Activated naive CD4-positive, alpha-beta T cell treated with anti-CD3 and anti-CD28 coated beads, Interleukin-2, amount 10 ng/mL, durations not matched to agents 7 days and 5 days (primary cell): ENCODE results near the gene TGFBR3.

Experiments
- CTCF ChIA-PET: fragments of 350-600 bp; sonication (Branson Sonifier 250); formaldehyde crosslinking; loops from one replicate; lab custom pipeline; 2021; ENCODE audit warnings: antibody characterized with exemption; lab: Charles Lee
- DNase-seq: peaks from one replicate; pipeline ENCODE4 v3.0.0-alpha.2; 2020
- H3K27ac Mint-ChIP-seq: one replicate; pipeline ENCODE4 v1.8.0; 2021; ENCODE audit warnings: mild to moderate bottlenecking, moderate library complexity, mixed read lengths
- H3K27me3 Mint-ChIP-seq: one replicate; pipeline ENCODE4 v1.8.0; 2021; ENCODE audit warnings: mild to moderate bottlenecking, mixed read lengths
- H3K36me3 Mint-ChIP-seq: one replicate; pipeline ENCODE4 v1.8.0; 2021; ENCODE audit warnings: mixed read lengths
- H3K4me1 Mint-ChIP-seq: one replicate; pipeline ENCODE4 v1.8.0; 2021; ENCODE audit warnings: mixed read lengths
- H3K4me3 Mint-ChIP-seq: one replicate; pipeline ENCODE4 v1.8.0; 2021; ENCODE audit warnings: mild to moderate bottlenecking, moderate library complexity, mixed read lengths
- H3K9me3 Mint-ChIP-seq: one replicate; pipeline ENCODE4 v1.8.0; 2021; ENCODE audit warnings: mixed read lengths

Gene TGFBR3

DNA sequence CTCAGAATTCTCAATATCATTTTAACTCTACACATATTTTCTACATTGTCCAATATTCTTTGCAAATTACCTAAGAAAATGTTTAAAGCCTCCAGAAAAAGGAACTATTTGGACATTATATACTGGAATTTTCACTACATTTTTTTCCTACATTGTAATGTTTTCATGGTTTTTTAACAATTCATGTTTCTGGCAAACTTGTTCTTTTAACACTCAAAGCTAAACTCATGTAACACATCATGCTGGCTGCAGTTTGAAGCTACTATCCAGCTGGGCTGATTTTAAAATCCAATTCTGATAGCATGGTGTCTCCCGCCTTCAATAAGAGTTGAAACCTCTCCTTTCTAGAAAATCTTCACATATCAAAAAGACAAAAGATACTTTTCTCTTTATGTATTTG is 52.0 kb downstream of the TGFBR3 start:
- Mint-ChIP-seq H3K27ac (no peak overlapping the region), H3K9me3 (no peaks in the 10 kb centered on the region), H3K27me3 (no peaks in the 10 kb centered on the region), H3K4me3 (no peak overlapping the region), H3K4me1 (peaks cover 15% of the 10 kb centered on the region), H3K36me3 (peaks cover 1% of the 10 kb centered on the region)
- no peak for DNase-seq
- CTCF ChIA-PET = interaction anchor here (1.2 kb wide), 1 partner anchor 51 kb away, joined by 5 read pairs; no protein-coding TSS in a partner anchor

DNA sequence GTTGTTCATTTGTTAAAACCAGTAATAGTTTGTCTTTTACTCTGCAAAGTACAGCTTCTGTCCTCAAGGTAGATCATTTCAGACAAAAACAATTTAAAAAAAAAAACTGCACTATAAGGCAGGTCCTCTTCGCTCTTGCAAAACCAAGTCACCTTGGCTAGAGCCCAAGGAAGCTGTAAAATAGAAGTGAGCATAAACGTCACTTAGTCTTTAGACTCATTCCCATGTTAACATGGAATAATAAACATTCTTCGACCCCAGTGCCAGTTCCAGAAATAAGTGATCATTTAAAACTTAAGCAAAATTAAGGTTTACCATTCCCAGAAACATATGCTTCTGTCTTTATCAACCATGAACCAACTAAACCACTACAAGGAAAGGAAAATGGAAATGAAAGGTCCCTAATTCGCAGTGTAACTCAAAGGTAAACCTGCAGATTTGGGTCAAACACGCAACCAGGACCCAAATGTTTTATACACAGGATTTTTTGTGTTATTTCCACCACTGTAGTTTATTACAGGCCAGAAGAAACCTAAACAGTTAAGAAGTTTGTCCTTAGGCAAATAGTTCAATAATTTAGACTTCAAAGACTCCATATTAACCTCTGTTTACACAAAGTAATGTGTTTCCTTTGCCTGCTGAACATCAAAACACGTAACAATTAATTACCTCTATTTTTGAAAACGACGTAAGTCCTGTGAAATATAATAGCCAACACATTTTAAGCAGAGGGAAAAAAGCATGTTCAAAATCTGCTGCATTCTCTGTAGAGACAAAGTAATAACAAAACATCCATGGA is 54.6 kb downstream of the TGFBR3 start:
- CTCF ChIA-PET = no interaction called here
- peaks cover 18% of the 10 kb centered on the region for H3K4me1 Mint-ChIP-seq
- H3K27me3 Mint-ChIP-seq = no peaks in the 10 kb centered on the region

DNA sequence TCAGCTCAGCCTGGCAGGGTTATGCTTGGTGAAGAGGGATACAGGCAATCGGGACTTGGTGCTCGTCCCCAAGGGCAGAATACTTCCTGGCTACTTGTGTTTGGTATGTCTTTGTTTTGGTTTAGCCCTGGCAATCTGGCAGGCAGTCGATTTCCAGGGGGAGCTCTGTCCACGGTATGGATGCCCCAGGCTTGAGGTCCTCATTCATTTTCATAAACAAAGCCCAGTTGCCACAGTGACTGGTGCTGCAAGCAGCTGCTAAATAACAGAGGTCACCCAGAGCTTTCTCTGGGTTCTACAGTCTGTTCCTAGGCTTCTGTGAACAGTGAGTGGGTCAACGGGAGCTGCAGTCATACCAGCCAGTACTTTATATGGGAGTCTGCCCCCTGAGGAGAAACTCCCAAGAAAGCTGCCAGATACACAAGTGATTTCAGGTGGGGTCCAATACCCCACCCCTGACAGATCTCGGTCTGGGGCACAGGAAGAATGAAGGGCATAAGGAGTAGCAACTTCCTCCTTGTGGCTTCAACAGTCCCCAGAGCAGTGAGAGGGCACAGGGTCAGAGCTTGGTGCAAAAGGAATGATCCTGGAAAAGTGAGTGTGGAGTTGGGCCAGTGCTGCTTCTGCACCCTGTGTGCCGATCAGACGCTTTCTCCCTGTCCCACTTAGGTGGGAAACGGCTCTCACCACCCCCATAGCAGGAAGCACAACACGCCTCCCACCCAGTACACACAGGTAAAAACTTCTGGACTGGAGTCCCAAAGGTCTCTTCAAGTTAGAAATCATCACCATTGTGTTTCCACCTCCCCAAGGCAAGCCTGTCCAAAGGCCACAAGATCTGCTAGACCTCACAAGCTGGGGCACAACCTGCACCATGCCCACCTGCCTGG is 55.5 kb downstream of the TGFBR3 start:
- DNase-seq = no peak
- H3K36me3 Mint-ChIP-seq = peaks cover 1% of the 10 kb centered on the region
- CTCF ChIA-PET = interaction anchor here (1.3 kb wide), 1 partner anchor 12 kb away, joined by 3 read pairs; no protein-coding TSS in a partner anchor
- no peaks in the 10 kb centered on the region for H3K9me3 Mint-ChIP-seq
- peaks cover 18% of the 10 kb centered on the region for H3K4me1 Mint-ChIP-seq
- no peak overlapping the region for H3K27ac Mint-ChIP-seq
- no peaks in the 10 kb centered on the region for H3K27me3 Mint-ChIP-seq
- H3K4me3 Mint-ChIP-seq = no peak overlapping the region

More for the DNA sequence above, 54.6 kb downstream of the TGFBR3 start:
- no peak overlapping the region for H3K4me3 Mint-ChIP-seq
- H3K27ac Mint-ChIP-seq = no peak overlapping the region
- no peaks in the 10 kb centered on the region for H3K9me3 Mint-ChIP-seq
- H3K36me3 Mint-ChIP-seq = peaks cover 1% of the 10 kb centered on the region
- no peak for DNase-seq

DNA sequence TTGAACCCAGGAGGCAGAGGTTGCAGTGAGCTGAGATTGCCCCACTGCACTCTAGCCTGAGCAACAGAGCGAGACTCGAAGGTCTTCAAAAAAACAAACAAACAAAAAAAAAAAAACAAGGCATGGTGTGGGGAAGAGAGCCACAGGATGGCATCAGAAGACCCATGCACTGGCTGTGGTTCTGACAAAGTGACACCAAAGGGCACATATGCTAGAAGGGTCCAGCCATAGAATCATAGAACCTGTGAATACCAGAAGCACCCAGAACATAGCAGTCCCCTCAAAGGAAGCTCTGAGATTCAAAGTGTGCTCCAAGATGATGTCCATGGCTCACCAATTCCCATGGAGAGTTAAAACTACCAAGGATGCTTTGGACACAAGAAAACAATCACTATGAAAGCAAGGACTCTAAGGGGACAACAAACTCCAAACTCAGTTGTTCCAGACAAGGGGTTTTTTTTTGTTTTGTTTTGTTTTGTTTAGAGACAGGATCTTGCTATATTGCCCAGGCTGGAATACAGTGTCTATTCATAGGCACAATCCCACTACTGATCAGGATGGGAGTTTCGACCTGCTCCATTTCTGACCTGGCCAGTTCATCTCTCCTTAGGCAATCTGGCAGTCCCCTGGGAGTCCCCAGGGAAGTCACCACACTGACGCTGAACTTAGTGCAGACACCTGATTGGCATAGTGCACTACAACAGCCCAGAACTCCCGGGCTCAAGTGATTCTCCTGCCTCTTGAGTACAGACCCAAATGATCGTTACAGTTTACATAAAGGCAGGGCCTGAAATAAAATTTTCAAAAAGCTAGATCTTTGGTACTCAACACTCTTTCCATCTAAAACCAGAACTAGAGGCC is 56.4 kb downstream of the TGFBR3 start:
- no peaks in the 10 kb centered on the region for H3K27me3 Mint-ChIP-seq
- CTCF ChIA-PET = interaction anchor here (1.3 kb wide), 1 partner anchor 13 kb away, joined by 3 read pairs; no protein-coding TSS in a partner anchor
- no peak overlapping the region for H3K27ac Mint-ChIP-seq
- H3K36me3 Mint-ChIP-seq = peaks cover 1% of the 10 kb centered on the region
- H3K4me1 Mint-ChIP-seq = peaks cover 18% of the 10 kb centered on the region
- DNase-seq = no peak
- no peaks in the 10 kb centered on the region for H3K9me3 Mint-ChIP-seq
- H3K4me3 Mint-ChIP-seq = no peak overlapping the region

DNA sequence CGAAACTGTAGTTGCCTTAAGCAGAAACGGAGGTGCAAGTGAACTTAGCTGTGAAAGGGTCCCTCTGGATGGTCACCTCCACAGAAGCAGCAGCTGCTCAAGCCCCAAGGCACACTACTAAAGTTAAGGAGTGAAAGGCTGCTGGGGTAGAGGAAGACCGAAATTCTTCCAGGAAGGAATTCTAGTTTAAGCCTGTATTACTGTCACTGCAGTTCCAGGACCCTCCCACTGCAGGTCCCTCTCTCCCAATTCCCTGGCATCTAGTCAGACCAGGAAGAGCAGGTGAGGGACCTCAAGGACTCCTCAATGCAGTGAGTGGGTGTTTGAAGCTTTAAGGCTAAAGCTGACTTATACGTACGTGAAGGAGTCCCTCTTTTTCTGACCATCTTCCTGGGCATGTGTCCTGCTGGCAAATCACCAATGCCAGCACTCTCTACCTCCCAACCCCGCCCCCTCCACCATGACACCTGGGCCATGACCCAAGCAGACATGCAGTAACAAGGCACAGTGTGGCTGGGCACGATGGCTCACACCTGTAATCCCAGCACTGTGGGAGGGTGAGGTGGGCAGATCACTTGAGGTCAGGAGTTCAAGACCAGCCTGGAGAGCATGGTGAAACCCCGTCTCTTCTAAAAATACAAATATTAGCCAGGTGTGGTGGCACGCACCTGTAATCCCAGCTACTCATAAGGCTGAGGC is 57.2 kb downstream of the TGFBR3 start:
- peaks cover 1% of the 10 kb centered on the region for H3K36me3 Mint-ChIP-seq
- peaks cover 18% of the 10 kb centered on the region for H3K4me1 Mint-ChIP-seq
- H3K27ac Mint-ChIP-seq = no peak overlapping the region
- CTCF ChIA-PET = no interaction called here
- H3K27me3 Mint-ChIP-seq = no peaks in the 10 kb centered on the region
- no peak overlapping the region for H3K4me3 Mint-ChIP-seq
- no peaks in the 10 kb centered on the region for H3K9me3 Mint-ChIP-seq
- DNase-seq = no peak

DNA sequence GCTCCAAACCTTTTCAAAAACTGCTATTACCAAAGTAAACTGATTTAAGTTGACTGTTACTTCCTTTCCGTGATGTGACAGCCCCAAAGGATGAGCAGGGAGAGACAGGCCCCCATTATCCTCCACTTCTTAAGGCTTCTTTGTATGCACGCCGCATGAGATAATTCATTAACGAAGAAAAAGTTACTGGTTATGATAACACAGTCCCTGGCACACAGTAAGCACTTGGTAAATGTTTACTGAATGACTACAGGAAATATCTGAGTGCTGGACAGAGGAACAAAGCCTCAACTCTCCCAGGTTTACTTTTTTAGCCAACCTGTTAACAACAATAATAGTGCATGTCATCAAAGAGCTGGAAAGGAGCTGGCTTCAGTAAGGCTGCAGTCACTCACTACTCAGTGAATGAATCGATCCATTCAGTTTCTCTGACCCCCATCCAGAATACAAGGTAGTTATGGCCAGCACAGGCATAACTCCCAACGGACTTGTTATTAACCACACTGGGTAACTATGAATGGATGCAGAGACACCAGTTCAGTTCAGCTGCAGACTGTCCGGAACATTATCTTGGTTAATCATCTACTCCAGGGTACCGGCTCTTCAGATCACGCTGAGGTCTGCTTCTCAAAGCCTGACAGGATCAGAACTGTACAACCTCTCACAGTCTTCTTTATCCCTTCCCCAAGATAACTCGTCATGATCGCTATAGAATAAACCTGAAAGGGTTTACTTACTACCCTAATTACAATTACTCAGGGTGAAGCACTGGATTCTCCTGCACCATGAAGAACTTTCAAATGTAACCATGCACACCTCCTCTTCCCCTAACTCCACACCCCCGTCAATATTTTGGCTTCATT is 58.3 kb downstream of the TGFBR3 start:
- Mint-ChIP-seq H3K36me3 (peaks cover 1% of the 10 kb centered on the region), H3K4me1 (peaks cover 18% of the 10 kb centered on the region), H3K4me3 (no peak overlapping the region), H3K9me3 (no peaks in the 10 kb centered on the region), H3K27ac (no peak overlapping the region), H3K27me3 (no peaks in the 10 kb centered on the region)
- CTCF ChIA-PET = no interaction called here
- no peak for DNase-seq

DNA sequence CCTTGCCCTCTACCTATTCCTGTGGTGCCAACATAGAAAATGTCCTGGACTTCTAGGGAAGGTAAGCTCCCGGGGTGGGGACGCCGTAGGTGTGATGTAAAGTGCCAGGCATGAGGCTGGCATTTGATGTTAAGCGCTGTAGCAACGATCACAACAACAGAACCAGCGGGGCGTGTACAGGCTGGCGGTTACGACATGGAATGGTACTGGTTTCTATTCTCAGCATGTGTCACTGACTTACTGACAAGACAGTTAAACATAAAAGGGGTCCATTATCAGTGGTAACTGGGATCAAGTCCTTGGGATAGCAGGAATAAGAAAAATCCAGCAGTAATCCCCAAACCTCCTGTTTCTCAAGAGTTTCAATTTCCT is 58.9 kb downstream of the TGFBR3 start:
- H3K27ac Mint-ChIP-seq = no peak overlapping the region
- no peaks in the 10 kb centered on the region for H3K9me3 Mint-ChIP-seq
- no peaks in the 10 kb centered on the region for H3K36me3 Mint-ChIP-seq
- peaks cover 21% of the 10 kb centered on the region for H3K4me1 Mint-ChIP-seq
- no peak for DNase-seq
- H3K4me3 Mint-ChIP-seq = no peak overlapping the region
- H3K27me3 Mint-ChIP-seq = no peaks in the 10 kb centered on the region
- CTCF ChIA-PET = no interaction called here

DNA sequence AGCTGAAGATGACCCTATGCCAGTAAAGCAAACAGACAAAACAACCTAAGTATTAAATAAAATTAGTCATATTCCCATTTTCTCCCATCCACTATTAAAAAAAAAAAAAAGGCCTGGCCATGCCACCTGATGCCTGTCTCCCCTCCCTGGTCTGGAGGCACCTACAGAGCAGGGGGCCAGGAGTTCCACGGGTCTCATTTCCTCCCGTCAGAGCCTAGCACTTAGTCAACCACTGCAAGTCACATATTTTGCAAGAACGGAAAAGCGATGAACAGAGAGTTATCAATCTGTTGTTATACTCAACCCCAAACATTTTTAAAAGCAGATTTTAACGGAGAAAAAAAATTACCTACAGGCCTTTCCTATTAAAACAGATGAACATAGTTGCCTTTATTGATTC is 59.3 kb downstream of the TGFBR3 start:
- Mint-ChIP-seq H3K4me1 (peaks cover 24% of the 10 kb centered on the region), H3K9me3 (no peaks in the 10 kb centered on the region), H3K27ac (no peak overlapping the region), H3K4me3 (no peak overlapping the region), H3K27me3 (no peaks in the 10 kb centered on the region), H3K36me3 (no peaks in the 10 kb centered on the region)
- DNase-seq = no peak
- CTCF ChIA-PET = no interaction called here

DNA sequence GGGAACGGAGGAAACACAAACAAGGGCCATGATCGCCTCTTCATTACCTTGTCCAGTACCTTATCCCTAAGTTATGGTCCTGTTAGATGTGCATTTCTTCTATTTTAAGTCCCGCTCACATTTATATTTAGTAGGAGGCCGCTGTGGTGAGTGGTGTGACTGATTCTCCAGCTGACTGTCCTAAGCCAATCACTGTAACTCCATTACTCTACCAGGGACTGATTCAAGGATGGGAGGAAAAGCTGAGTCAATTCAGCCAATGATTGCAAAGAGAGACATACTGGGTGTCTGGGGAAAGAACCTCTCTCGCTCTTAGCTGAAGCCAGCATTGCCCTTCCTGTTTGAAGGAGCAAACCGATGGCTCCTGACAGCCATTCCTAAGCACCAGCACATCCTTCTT is 59.7 kb downstream of the TGFBR3 start:
- Mint-ChIP-seq H3K4me1 (peaks cover 25% of the 10 kb centered on the region), H3K9me3 (no peaks in the 10 kb centered on the region), H3K27ac (no peak overlapping the region), H3K4me3 (no peak overlapping the region), H3K27me3 (no peaks in the 10 kb centered on the region), H3K36me3 (no peaks in the 10 kb centered on the region)
- CTCF ChIA-PET = no interaction called here
- DNase-seq = no peak

DNA sequence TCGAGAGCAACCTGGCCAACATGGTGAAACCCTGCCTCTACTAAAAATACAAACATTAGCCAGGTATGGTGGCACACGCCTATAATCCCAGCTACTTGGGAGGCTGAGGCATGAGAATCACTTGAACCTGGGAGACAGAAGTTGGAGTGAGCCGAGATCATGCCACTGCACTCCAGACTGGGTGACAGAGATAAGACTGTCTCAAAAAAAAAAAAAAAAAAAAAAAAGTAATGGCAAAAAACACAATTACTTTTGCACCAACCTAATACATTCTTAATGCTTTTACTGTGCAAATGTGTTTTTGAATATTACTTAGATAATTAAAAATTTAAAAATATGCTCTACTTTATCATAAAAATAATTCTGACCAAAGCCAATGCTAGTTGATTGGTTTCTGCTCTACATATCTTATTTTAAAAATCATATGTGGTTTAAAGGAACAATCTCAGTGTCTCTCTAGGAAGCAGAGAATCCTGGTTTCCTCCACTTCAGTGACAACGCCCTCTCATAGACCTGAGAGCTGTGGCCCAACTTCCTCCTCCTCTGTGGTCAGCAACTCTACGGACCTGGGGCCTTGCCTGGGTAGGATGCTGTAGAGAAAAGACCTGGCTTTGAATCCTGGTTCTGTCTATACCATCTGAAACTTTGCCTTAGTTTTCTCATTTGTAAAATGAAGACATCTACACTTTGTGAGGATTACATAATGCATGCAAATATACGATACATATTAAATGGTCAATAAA is 64.7 kb downstream of the TGFBR3 start:
- no peak overlapping the region for H3K27ac Mint-ChIP-seq
- DNase-seq = no peak
- CTCF ChIA-PET = interaction anchor here (0.7 kb wide), 1 partner anchor 696 kb away, joined by 3 read pairs; no protein-coding TSS in a partner anchor
- no peaks in the 10 kb centered on the region for H3K9me3 Mint-ChIP-seq
- peaks cover 17% of the 10 kb centered on the region for H3K4me1 Mint-ChIP-seq
- H3K27me3 Mint-ChIP-seq = no peaks in the 10 kb centered on the region
- H3K36me3 Mint-ChIP-seq = no peaks in the 10 kb centered on the region
- no peak overlapping the region for H3K4me3 Mint-ChIP-seq

DNA sequence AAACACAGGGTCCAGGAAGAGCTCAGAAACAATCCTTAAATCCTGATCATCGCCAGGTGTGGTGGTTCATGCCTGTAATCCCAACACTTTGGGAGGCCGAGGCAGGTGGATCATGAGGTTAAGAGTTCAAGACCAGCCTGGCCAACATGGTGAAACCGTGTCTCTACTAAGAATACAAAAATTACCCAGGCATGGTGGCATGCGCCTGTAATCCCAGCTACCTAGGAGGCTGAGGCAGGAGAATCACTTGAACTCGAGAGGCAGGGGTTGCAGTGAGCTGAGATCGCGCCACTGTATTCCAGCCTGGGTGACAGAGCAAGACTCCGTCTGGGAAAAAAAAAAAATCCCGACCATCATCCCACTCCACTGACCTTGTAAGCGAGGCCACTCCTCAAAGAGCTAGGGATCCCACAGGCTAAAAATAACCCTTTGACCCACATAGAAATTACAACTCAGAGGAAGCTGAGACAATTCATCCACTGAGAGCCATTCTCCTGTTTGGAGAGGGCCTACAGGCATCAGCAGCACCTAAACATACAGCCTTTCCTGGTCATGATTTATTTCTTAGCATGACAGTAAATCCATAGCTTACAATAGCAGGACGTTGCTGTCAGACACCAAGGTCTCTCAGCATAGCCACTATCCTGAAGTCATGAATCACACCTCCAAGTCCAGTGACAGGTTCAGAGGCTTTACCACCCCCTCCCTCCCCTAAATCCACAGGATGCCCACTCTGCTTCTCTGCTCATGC is 66.7 kb downstream of the TGFBR3 start:
- peaks cover 20% of the 10 kb centered on the region for H3K4me1 Mint-ChIP-seq
- no peak for DNase-seq
- no peaks in the 10 kb centered on the region for H3K27me3 Mint-ChIP-seq
- H3K4me3 Mint-ChIP-seq = no peak overlapping the region
- CTCF ChIA-PET = interaction anchor here (1.4 kb wide), 1 partner anchor 307 kb away, joined by 3 read pairs; no protein-coding TSS in a partner anchor
- no peak overlapping the region for H3K27ac Mint-ChIP-seq
- no peaks in the 10 kb centered on the region for H3K36me3 Mint-ChIP-seq
- H3K9me3 Mint-ChIP-seq = no peaks in the 10 kb centered on the region

DNA sequence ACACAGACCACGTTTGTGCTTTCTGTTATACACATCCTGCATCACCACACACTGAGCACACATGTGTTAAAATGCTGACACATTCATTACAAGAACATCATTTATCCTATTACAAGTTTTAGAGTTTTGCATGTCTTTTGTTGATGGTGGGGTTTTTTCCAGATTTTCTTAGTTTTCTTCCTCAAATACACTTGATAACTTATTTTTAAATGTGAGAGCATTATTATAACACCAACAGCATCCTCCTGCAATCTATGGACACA is 67.3 kb downstream of the TGFBR3 start:
- CTCF ChIA-PET = interaction anchor here (1.4 kb wide), 1 partner anchor 307 kb away, joined by 3 read pairs; no protein-coding TSS in a partner anchor
- H3K27me3 Mint-ChIP-seq = no peaks in the 10 kb centered on the region
- H3K9me3 Mint-ChIP-seq = no peaks in the 10 kb centered on the region
- no peak for DNase-seq
- H3K4me3 Mint-ChIP-seq = no peak overlapping the region
- peaks cover 24% of the 10 kb centered on the region for H3K4me1 Mint-ChIP-seq
- H3K27ac Mint-ChIP-seq = no peak overlapping the region
- no peaks in the 10 kb centered on the region for H3K36me3 Mint-ChIP-seq
